Measurements from ENCODE around the gene SFT2D1. TPM values are rescaled to one million over a fixed set of nuclear protein-coding genes. Genes with fewer than 3 reads are reported as not detected.

Gene SFT2D1
- total RNA-seq, 4 donors from 2014 or later: 36.8 to 53.5 (median 48.4) TPM

GRCh38 chr6:166279393-166279679 lies 63.0 kb downstream of the SFT2D1 start:
- intact Hi-C loops (cut with DNase I): no loop called here
- no peaks in the 10 kb centered on the region for H3K36me3 ChIP-seq
- no peak overlapping the region for H3K4me3 ChIP-seq (replicated peaks in 1 of 3)
- H3K9me3 ChIP-seq: no peaks in the 10 kb centered on the region
- H3K4me1 ChIP-seq: peaks cover 3 to 11% of the 10 kb centered on the region in 2 donors
- H3K27me3 ChIP-seq: no peaks in the 10 kb centered on the region
- no peak for DNase-seq
- 97 to 98% methylated on average over 1 of the region's 1 CpG for WGBS, 2 donors
- TF ChIP-seq POLR2A (IDR thresholded peaks at IDR 0.05): no peak
- no peak for TF ChIP-seq CTCF (IDR thresholded peaks at IDR 0.05)
- no peak overlapping the region for H3K27ac ChIP-seq

- no peak for TF ChIP-seq CTCF (IDR thresholded peaks at IDR 0.05)
- no peak for TF ChIP-seq POLR2A (IDR thresholded peaks at IDR 0.05)
- H3K27ac ChIP-seq: no peak overlapping the region
- intact Hi-C loops (cut with DNase I): no loop called here
- no peak for DNase-seq
- WGBS, 2 donors: 82 to 85% methylated on average over 8 of the region's 8 CpGs
- no peaks in the 10 kb centered on the region for H3K36me3 ChIP-seq
- no peak overlapping the region for H3K4me3 ChIP-seq (replicated peaks in 1 of 3)
- no peaks in the 10 kb centered on the region for H3K27me3 ChIP-seq
- H3K4me1 ChIP-seq: peaks cover 3 to 11% of the 10 kb centered on the region in 2 donors
- no peaks in the 10 kb centered on the region for H3K9me3 ChIP-seq
These were observed 63.6 kb downstream of the SFT2D1 start for GRCh38 chr6:166278579-166279392.

- no peaks in the 10 kb centered on the region for H3K9me3 ChIP-seq
- 90 to 91% methylated on average over 11 of the region's 11 CpGs for WGBS, 2 donors
- H3K4me1 ChIP-seq: peaks cover 3 to 11% of the 10 kb centered on the region in 2 donors
- H3K36me3 ChIP-seq: no peaks in the 10 kb centered on the region
- no peaks in the 10 kb centered on the region for H3K27me3 ChIP-seq
- intact Hi-C loops (cut with DNase I): no loop called here
- no peak for TF ChIP-seq CTCF (IDR thresholded peaks at IDR 0.05)
- no peak for TF ChIP-seq POLR2A (IDR thresholded peaks at IDR 0.05)
- H3K27ac ChIP-seq: no peak overlapping the region
- DNase-seq: no peak
- no peak overlapping the region for H3K4me3 ChIP-seq (replicated peaks in 1 of 3)
These were observed 64.3 kb downstream of the SFT2D1 start for GRCh38 chr6:166277892-166278578.

- H3K27me3 ChIP-seq: no peaks in the 10 kb centered on the region
- H3K36me3 ChIP-seq: no peaks in the 10 kb centered on the region
- no peak for TF ChIP-seq CTCF (IDR thresholded peaks at IDR 0.05)
- no peak overlapping the region for H3K27ac ChIP-seq
- intact Hi-C loops (cut with DNase I): no loop called here
- DNase-seq: peak; percentile 77 to 84
- no peaks in the 10 kb centered on the region for H3K9me3 ChIP-seq
- H3K4me3 ChIP-seq (replicated peaks in 1 of 3): no peak overlapping the region
- H3K4me1 ChIP-seq: peaks cover 3 to 11% of the 10 kb centered on the region in 2 donors
- 42 to 48% methylated on average over 11 of the region's 11 CpGs for WGBS, 2 donors
These were observed 65.3 kb downstream of the SFT2D1 start for GRCh38 chr6:166277018-166277417.

GRCh38 chr6:166275714-166276166 lies 66.6 kb downstream of the SFT2D1 start:
- no peak for TF ChIP-seq POLR2A (IDR thresholded peaks at IDR 0.05)
- TF ChIP-seq CTCF (IDR thresholded peaks at IDR 0.05): peak; percentile 77 to 100 (median 96)
- Histone ChIP-seq H3K9me3 (no peaks in the 10 kb centered on the region), H3K4me3 (replicated peaks in 1 of 3) (no peak overlapping the region), H3K4me1 (peaks cover 3 to 11% of the 10 kb centered on the region in 2 donors), H3K36me3 (no peaks in the 10 kb centered on the region), H3K27me3 (no peaks in the 10 kb centered on the region), H3K27ac (no peak overlapping the region)
- DNase-seq: peak; percentile 57 to 66
- WGBS, 2 donors: 4 to 6% methylated on average over 19 to 21 of the region's 21 CpGs
- intact Hi-C loops (cut with DNase I): loop anchor here (2.0 kb wide), 1 partner anchor 123 kb away; no protein-coding TSS in a partner anchor
